Naive B cell (primary cell): Measurements from ENCODE around the gene RSPH1. TPM values are rescaled to one million over a fixed set of nuclear protein-coding genes. Genes with fewer than 3 reads are reported as not detected.
A peak's percentile ranks its signal among the peaks of the same experiment; 100 is the strongest.

Experiments
- ATAC-seq, 2 donors: fragments of 150-1000 bp; cut with Tn5 transposase; 2 replicates each; pipeline ENCODE4 v1.10.0; 2021; ENCODE audit warnings: low read depth in 2 of 2, mild to moderate bottlenecking in 2 of 2, moderate library complexity in 2 of 2
- DNase-seq: peaks from one replicate; pipeline ENCODE4 v3.0.0; 2022
- H3K27ac Mint-ChIP-seq, 6 donors: one replicate each; pipeline ENCODE4 v1.8.0; 2020 to 2022; ENCODE audit warnings: mild to moderate bottlenecking in 6 of 6, mixed read lengths in 6 of 6, moderate library complexity in 5 of 6, inconsistent platforms in 2 of 6
- H3K27me3 Mint-ChIP-seq, 3 donors: one replicate each; pipeline ENCODE4 v1.8.0; 2021 to 2022; ENCODE audit warnings: mixed read lengths in 3 of 3, mild to moderate bottlenecking in 1 of 3
- H3K36me3 Mint-ChIP-seq, 2 donors: one replicate each; pipeline ENCODE4 v1.8.0; 2020 to 2022; ENCODE audit warnings: mixed read lengths in 2 of 2, inconsistent platforms in 1 of 2, mild to moderate bottlenecking in 1 of 2
- H3K4me1 Mint-ChIP-seq, 3 donors: one replicate each; pipeline ENCODE4 v1.8.0; 2020 to 2022; ENCODE audit warnings: mixed read lengths in 3 of 3, inconsistent platforms in 1 of 3, mild to moderate bottlenecking in 1 of 3, moderate library complexity in 1 of 3
- H3K4me3 Mint-ChIP-seq, 8 donors: one replicate each; pipeline ENCODE4 v1.8.0; 2020 to 2022; ENCODE audit warnings: mild to moderate bottlenecking in 8 of 8, mixed read lengths in 8 of 8, moderate library complexity in 8 of 8, inconsistent platforms in 2 of 8
- H3K9me3 Mint-ChIP-seq, 7 donors: one replicate each; pipeline ENCODE4 v1.8.0; 2020 to 2022; ENCODE audit warnings: mixed read lengths in 7 of 7, mild to moderate bottlenecking in 5 of 7, inconsistent platforms in 2 of 7, moderate library complexity in 1 of 7
- polyA plus RNA-seq, 6 donors: library from polyadenylated mRNA; unstranded; fragments of 300-500 nt; fragmentation: Illumina TruSeq; gene quantifications; one replicate each; pipeline ENCODE4 v1.2.3, GENCODE V29; 2021; ENCODE audit warnings: low read depth in 6 of 6

Gene RSPH1
- polyA plus RNA-seq, 6 donors from 2014 or later = not detected

DNA sequence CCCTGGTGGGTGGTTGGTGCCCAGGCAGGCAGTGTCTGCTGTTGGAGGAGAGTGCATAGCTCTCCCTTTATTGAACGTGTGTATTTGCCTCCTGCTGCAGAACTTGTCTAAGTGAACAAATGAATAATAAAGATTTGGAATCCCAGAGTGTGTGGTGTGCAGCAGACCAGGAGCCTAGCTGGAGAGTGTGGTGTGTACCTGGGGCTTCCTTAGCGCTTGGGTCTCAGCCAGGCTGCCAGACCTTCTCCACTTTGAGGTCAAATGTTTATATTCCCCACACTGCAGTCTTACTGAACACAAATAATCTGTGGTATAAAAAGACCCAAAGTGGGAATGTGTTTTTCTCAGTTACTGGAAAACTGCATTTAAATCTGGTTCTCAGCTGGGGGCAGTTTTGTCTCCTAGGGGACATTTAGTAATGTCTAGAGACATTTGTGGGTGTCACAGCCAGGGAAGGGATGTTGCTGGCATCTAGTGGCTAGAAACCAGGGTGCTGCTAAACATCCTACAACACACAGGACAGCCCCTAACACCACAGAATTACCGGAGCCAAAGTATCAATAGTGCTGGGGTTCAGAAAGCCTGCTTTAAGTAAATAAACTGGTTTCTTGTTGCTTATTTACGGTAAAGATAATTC lies 41.2 kb upstream of the RSPH1 start:
- Mint-ChIP-seq H3K9me3 (no peaks in the 10 kb centered on the region), H3K4me3 (no peak overlapping the region), H3K4me1 (peaks cover 40 to 59% (median 47%) of the 10 kb centered on the region in 3 donors), H3K27me3 (no peaks in the 10 kb centered on the region), H3K36me3 (peaks cover 10 to 19% of the 10 kb centered on the region in 2 donors), H3K27ac (peak overlapping the region; percentile 78 to 96 (median 91))
- ATAC-seq (no peak), DNase-seq (peak; percentile 38)

- DNase-seq (no peak), ATAC-seq (no peak)
- H3K9me3 Mint-ChIP-seq = no peaks in the 10 kb centered on the region
- H3K36me3 Mint-ChIP-seq = peaks cover 10 to 17% of the 10 kb centered on the region in 2 donors
- no peaks in the 10 kb centered on the region for H3K27me3 Mint-ChIP-seq
- peaks cover 41 to 64% (median 48%) of the 10 kb centered on the region in 3 donors for H3K4me1 Mint-ChIP-seq
- H3K27ac Mint-ChIP-seq = peak overlapping the region; percentile 89 to 99 (median 96)
- H3K4me3 Mint-ChIP-seq = peak overlapping the region in 3 of 8 donors; percentile 79 to 84 (median 79)
Observed at GRCh38 chr21:42536601-42537000, 40.6 kb upstream of the RSPH1 start.

- H3K4me1 Mint-ChIP-seq = peaks cover 48 to 69% (median 49%) of the 10 kb centered on the region in 3 donors
- H3K36me3 Mint-ChIP-seq = peaks cover 13 to 17% of the 10 kb centered on the region in 2 donors
- peak overlapping the region; percentile 89 to 99 (median 96) for H3K27ac Mint-ChIP-seq
- H3K9me3 Mint-ChIP-seq = no peaks in the 10 kb centered on the region
- peak; percentile 70 for ATAC-seq
- peak overlapping the region; percentile 54 to 93 (median 82) for H3K4me3 Mint-ChIP-seq
- no peaks in the 10 kb centered on the region for H3K27me3 Mint-ChIP-seq
- DNase-seq = peak; percentile 75
Observed at GRCh38 chr21:42535602-42536171, 39.7 kb upstream of the RSPH1 start.

DNA sequence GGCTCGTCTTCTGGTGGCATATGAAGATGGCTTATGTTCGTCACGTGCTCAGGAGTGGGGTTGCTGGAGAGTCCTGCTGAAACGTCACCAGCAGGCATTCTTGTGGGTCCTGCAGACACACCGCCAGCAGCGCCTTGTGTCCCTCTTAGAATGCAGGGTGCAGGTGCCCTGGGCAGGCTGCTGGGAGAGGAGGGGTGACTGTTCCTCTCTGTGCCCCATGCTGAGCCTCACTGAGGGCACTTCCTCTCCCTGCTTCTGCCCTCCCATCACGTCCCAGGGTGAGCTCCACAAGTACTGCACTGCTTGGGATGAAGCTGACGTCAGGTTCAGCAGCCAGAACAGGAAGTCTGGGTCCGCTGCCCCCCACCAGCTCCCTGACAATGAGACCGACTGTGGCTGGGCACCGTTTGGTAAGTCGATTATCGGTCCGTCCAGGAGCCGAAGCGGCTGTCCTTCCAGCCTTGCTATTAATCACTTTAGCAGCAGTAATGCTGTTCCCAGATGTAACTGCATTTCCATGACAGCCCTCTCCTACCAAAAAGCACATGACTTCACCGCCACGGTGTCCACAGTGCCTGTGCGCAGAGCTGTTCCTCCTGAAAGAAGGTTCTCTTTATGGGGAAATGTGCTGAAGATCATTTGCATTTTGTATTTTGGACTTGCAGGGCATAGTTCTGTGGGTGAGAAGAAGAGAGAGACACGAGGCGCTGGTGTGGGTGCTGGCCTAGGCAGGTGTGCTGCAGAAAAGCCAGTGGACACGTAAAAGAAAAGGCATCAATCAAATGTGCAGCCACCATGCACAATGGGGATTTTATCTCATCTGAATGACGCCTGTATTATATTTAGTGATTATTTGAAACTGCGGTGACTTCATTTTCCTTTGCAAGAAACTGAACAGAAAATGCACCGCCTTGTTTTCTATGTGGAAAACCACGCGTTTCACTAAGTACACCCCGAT lies 38.7 kb upstream of the RSPH1 start:
- no peaks in the 10 kb centered on the region for H3K27me3 Mint-ChIP-seq
- peak; percentile 53 to 60 for ATAC-seq
- peak overlapping the region; percentile 65 to 93 (median 82) for H3K4me3 Mint-ChIP-seq
- peaks cover 52 to 75% (median 58%) of the 10 kb centered on the region in 3 donors for H3K4me1 Mint-ChIP-seq
- DNase-seq = peak; percentile 75
- peaks cover 11 to 13% of the 10 kb centered on the region in 2 donors for H3K36me3 Mint-ChIP-seq
- peak overlapping the region; percentile 89 to 99 (median 96) for H3K27ac Mint-ChIP-seq
- H3K9me3 Mint-ChIP-seq = no peaks in the 10 kb centered on the region

DNA sequence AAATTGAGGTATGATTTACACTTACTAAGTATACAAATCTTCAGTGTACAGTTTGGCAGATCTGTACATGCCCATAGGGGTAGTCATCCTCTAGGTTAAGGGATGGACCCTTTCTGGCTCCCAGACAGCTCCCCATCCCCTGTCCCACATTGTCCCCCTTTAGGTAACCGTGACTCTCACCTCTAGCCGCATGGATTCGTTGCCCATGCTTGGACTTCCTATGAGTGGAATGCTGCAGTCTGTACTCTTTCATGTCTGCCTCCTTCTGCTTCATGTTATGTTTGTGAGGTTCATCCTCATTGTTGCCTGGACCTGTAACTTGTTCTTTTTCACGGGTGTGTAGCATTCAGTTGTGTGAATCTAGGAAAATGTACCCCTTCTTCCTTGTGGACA lies 37.9 kb upstream of the RSPH1 start:
- Mint-ChIP-seq H3K4me1 (peaks cover 56 to 82% (median 63%) of the 10 kb centered on the region in 3 donors), H3K4me3 (peak overlapping the region; percentile 65 to 93 (median 82)), H3K27me3 (no peaks in the 10 kb centered on the region), H3K9me3 (no peaks in the 10 kb centered on the region), H3K27ac (peak overlapping the region; percentile 89 to 99 (median 96)), H3K36me3 (peaks cover 6 to 9% of the 10 kb centered on the region in 2 donors)
- ATAC-seq (no peak), DNase-seq (no peak)

GRCh38 chr21:42533306-42533962 lies 37.4 kb upstream of the RSPH1 start:
- Mint-ChIP-seq H3K9me3 (no peaks in the 10 kb centered on the region), H3K27me3 (no peaks in the 10 kb centered on the region), H3K4me1 (peaks cover 56 to 88% (median 63%) of the 10 kb centered on the region in 3 donors), H3K4me3 (peak overlapping the region in 7 of 8 donors; percentile 52 to 93 (median 76)), H3K36me3 (peaks cover 6 to 9% of the 10 kb centered on the region in 2 donors), H3K27ac (peak overlapping the region; percentile 89 to 99 (median 96))
- DNase-seq = no peak
- ATAC-seq = no peak

DNA sequence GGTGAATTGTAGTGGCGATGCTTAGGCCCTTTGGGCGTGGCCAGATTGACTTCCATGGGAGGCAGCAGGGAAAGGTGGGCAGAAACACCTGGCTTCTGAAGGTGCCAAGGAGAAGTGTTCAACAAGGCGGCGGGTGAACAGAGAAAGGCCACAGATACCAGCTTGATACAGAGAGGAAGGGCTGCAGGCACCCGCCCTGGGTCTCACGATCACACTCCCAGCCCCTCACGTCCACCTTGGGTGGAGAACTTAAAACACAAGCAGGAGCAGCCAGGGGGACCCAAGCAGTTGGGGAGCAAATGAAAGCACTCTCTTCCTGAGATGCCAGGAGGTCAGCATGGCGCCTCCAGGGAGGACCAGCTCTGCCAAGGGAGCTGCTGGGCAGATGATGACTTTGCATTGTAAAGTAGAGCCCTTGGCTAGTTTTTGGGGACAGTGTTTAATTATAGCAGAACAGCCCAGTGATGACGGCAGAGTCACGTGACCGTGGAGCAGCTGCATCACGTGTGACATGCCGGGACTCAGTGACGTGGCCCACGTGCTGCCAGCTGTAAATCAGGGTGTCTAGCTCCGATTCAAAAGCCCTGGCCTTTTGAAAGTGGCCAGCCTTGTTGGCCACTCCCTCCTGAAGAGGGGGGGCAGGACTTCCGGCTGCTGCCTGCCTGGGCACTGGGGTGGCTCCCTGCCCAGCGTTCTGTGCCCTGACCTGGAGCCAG lies 36.6 kb upstream of the RSPH1 start:
- peaks cover 6 to 9% of the 10 kb centered on the region in 2 donors for H3K36me3 Mint-ChIP-seq
- ATAC-seq = peak; percentile 35 to 42
- H3K27ac Mint-ChIP-seq = peak overlapping the region; percentile 89 to 99 (median 96)

GRCh38 chr21:42531771-42532170 lies 35.7 kb upstream of the RSPH1 start:
- ATAC-seq = no peak
- H3K36me3 Mint-ChIP-seq = peaks cover 6 to 11% of the 10 kb centered on the region in 2 donors
- no peaks in the 10 kb centered on the region for H3K9me3 Mint-ChIP-seq
- peak overlapping the region; percentile 78 to 99 (median 96) for H3K27ac Mint-ChIP-seq
- H3K4me3 Mint-ChIP-seq = peak overlapping the region in 1 of 8 donors; percentile 3
- DNase-seq = no peak
- peaks cover 66 to 90% (median 73%) of the 10 kb centered on the region in 3 donors for H3K4me1 Mint-ChIP-seq
- no peaks in the 10 kb centered on the region for H3K27me3 Mint-ChIP-seq

More for the DNA sequence above, 36.6 kb upstream of the RSPH1 start:
- Mint-ChIP-seq H3K4me3 (peak overlapping the region in 5 of 8 donors; percentile 46 to 86 (median 76)), H3K27me3 (no peaks in the 10 kb centered on the region), H3K9me3 (no peaks in the 10 kb centered on the region), H3K4me1 (peaks cover 62 to 90% (median 70%) of the 10 kb centered on the region in 3 donors)
- peak; percentile 73 for DNase-seq

- no peaks in the 10 kb centered on the region for H3K9me3 Mint-ChIP-seq
- no peak for ATAC-seq
- H3K4me3 Mint-ChIP-seq = peak overlapping the region in 2 of 8 donors; percentile 26 to 41
- H3K27ac Mint-ChIP-seq = peak overlapping the region in 5 of 6 donors; percentile 51 to 93 (median 88)
- DNase-seq = no peak
- no peaks in the 10 kb centered on the region for H3K27me3 Mint-ChIP-seq
- H3K36me3 Mint-ChIP-seq = peaks cover 13 to 15% of the 10 kb centered on the region in 2 donors
- peaks cover 64 to 90% (median 74%) of the 10 kb centered on the region in 3 donors for H3K4me1 Mint-ChIP-seq
Observed at GRCh38 chr21:42530167-42530518, 34.1 kb upstream of the RSPH1 start.

DNA sequence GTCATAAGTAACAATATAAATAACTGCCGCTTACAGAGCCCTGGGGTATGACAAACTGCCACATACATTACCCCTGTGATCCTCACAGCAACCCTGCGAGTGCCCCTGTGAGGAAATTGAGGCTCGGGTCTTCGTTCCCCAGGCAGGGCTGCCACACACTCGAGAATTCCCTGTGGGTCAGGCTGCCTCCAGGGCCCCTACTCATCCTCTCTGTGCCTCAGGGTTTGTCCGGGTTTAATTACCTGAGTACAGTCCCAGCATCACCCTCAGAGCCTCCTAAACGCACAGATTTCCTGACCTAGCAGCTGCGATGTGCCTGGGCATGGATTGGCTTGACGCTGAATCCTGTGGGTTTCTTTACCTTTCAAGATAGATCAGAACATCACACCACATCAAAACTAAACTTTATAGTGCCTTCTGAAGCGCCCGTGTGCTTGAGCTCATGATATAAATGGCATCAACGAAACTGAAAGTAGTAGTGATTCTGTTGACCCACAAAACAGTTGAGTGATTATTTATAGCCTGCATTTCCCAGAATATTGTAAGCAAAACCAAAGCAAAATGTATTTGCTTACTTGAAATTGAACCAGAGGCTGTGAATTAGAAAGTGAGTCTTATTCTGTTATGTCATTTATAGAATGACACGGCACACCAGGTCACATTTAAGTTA lies 31.6 kb upstream of the RSPH1 start:
- peaks cover 13 to 15% of the 10 kb centered on the region in 2 donors for H3K36me3 Mint-ChIP-seq
- H3K27ac Mint-ChIP-seq = peak overlapping the region; percentile 88 to 100 (median 100)
- DNase-seq = peak; percentile 46
- peak overlapping the region; percentile 69 to 93 (median 85) for H3K4me3 Mint-ChIP-seq
- ATAC-seq = peak; percentile 4 to 6
- H3K4me1 Mint-ChIP-seq = peaks cover 64 to 87% (median 77%) of the 10 kb centered on the region in 3 donors
- H3K9me3 Mint-ChIP-seq = no peaks in the 10 kb centered on the region
- no peaks in the 10 kb centered on the region for H3K27me3 Mint-ChIP-seq

GRCh38 chr21:42527127-42527488 lies 31.1 kb upstream of the RSPH1 start:
- no peaks in the 10 kb centered on the region for H3K27me3 Mint-ChIP-seq
- H3K4me1 Mint-ChIP-seq = peaks cover 60 to 82% (median 73%) of the 10 kb centered on the region in 3 donors
- DNase-seq (no peak), ATAC-seq (no peak)
- peak overlapping the region; percentile 88 to 100 (median 100) for H3K27ac Mint-ChIP-seq
- H3K36me3 Mint-ChIP-seq = peaks cover 13 to 16% of the 10 kb centered on the region in 2 donors
- H3K9me3 Mint-ChIP-seq = no peaks in the 10 kb centered on the region
- H3K4me3 Mint-ChIP-seq = peak overlapping the region; percentile 39 to 94 (median 82)

DNA sequence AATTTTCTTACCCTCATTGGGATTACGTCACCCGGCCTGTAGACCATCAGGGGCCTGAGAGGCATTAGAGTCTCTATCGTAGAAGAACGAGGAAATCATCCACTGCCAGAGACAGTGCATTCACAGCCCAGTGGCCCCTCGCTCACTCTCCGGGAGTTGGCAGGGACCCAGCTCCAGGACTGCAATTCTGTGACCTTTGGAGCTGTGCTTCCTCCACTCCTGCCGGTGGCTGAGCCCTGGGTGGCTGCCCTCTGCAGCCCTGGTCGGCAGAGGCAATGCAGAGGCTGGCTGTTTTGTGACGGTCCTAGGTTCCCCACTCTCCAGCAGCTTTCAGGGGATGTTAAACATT lies 30.3 kb upstream of the RSPH1 start:
- no peak for DNase-seq
- no peak for ATAC-seq
- Mint-ChIP-seq H3K27ac (peak overlapping the region; percentile 87 to 100 (median 100)), H3K4me3 (peak overlapping the region in 7 of 8 donors; percentile 76 to 94 (median 84)), H3K4me1 (peaks cover 64 to 80% (median 76%) of the 10 kb centered on the region in 3 donors), H3K27me3 (no peaks in the 10 kb centered on the region), H3K36me3 (peaks cover 13 to 23% of the 10 kb centered on the region in 2 donors), H3K9me3 (no peaks in the 10 kb centered on the region)
